B cell (primary cell): ENCODE measurements around the gene CUL9. TPM values are rescaled to one million over a fixed set of nuclear protein-coding genes. Genes with fewer than 3 reads are reported as not detected.

Source experiments
- ATAC-seq: fragments of 200-7000 bp; cut with Tn5 transposase; one replicate; pipeline ENCODE4 v1.10.0; 2021; ENCODE audit warnings: low read depth, mild to moderate bottlenecking, moderate number of reproducible peaks, moderate library complexity
- CTCF ChIA-PET: fragments of 350-600 bp; sonication (Branson Sonifier 250); formaldehyde crosslinking; loops from one replicate; lab custom pipeline; 2021; ENCODE audit warnings: antibody characterized with exemption, inconsistent platforms; lab: Charles Lee
- POLR2A ChIA-PET: fragments of 350-600 bp; sonication (Branson Sonifier 250); formaldehyde crosslinking; loops from one replicate; lab custom pipeline; 2021; ENCODE audit warnings: antibody characterized with exemption; lab: Charles Lee
- DNase-seq: peaks from one replicate; pipeline ENCODE4 v3.0.0; 2013
- H2AFZ ChIP-seq: 2 replicates; pipeline ENCODE4 v1.6.1; 2012; ENCODE audit warnings: mild to moderate bottlenecking, low read depth, low read length; ENCODE audit not compliant: insufficient read depth, poor library complexity, severe bottlenecking
- H3K27ac ChIP-seq, 2 donors: 1 replicate in 1 of 2; 2 replicates in 1 of 2; pipeline ENCODE4 v1.5.1; 2012 to 2013; ENCODE audit warnings: low read length in 2 of 2, mild to moderate bottlenecking in 2 of 2, moderate library complexity in 1 of 2
- H3K27me3 ChIP-seq, 4 experiments: fragments of 200-600 bp in 1 of 4; sonication (generic) in 1 of 4; replicated peaks in 1 of 4; 1 replicate in 2 of 4; 2 replicates in 2 of 4; pipeline versions ENCODE4 v1.6.1 to v1.7.0; 2013 to 2016; ENCODE audit warnings: low read length in 3 of 4, mild to moderate bottlenecking in 2 of 4, mixed read lengths in 1 of 4, moderate library complexity in 1 of 4; ENCODE audit not compliant: insufficient read depth in 4 of 4, control insufficient read depth in 3 of 4; ENCODE audit errors: control extremely low read depth in 1 of 4
- H3K36me3 ChIP-seq, 2 experiments: replicated peaks in 1 of 2; 1 replicate in 1 of 2; 2 replicates in 1 of 2; pipeline versions ENCODE4 v1.6.1 to v1.7.1; 2013; ENCODE audit warnings: low read length in 1 of 2; ENCODE audit not compliant: insufficient read depth in 2 of 2, control insufficient read depth in 1 of 2; ENCODE audit errors: control extremely low read depth in 1 of 2, extremely low read depth in 1 of 2
- H3K4me1 ChIP-seq, 2 donors: fragments of 200-600 bp in 1 of 2; sonication (generic) in 1 of 2; 1 replicate in 1 of 2; 2 replicates in 1 of 2; pipeline versions ENCODE4 v1.5.1 to v1.6.1; 2013 to 2017; ENCODE audit warnings: low read length in 2 of 2; ENCODE audit not compliant: control insufficient read depth in 2 of 2, insufficient read depth in 2 of 2
- H3K4me2 ChIP-seq: replicated peaks from 2 replicates; pipeline ENCODE3; 2012; ENCODE audit warnings: mild to moderate bottlenecking, low read depth, low read length; ENCODE audit not compliant: poor library complexity, severe bottlenecking
- H3K4me3 ChIP-seq, 5 experiments: fragments of 200-600 bp in 1 of 5; sonication (generic) in 1 of 5; 1 replicate in 3 of 5; 2 replicates in 2 of 5; pipeline versions ENCODE4 v1.5.1 to v1.7.0; 2011 to 2016; ENCODE audit warnings: low read length in 4 of 5, mild to moderate bottlenecking in 4 of 5, low read depth in 2 of 5, control low read depth in 1 of 5, moderate library complexity in 1 of 5; ENCODE audit not compliant: insufficient read depth in 1 of 5; ENCODE audit errors: control extremely low read depth in 1 of 5, extremely low read depth in 1 of 5
- H3K79me2 ChIP-seq: fragments of 200-600 bp; sonication (generic); one replicate; pipeline ENCODE4 v1.6.0; 2016; ENCODE audit warnings: low read length; ENCODE audit not compliant: control insufficient read depth, insufficient read depth
- H3K9ac ChIP-seq: fragments of 200-600 bp; sonication (generic); 2 replicates; pipeline ENCODE4 v1.6.1; 2017; ENCODE audit warnings: mild to moderate bottlenecking, low read length, moderate library complexity
- H3K9me3 ChIP-seq, 3 donors: one replicate each; pipeline versions ENCODE4 v1.6.1 to v1.7.1; 2013; ENCODE audit warnings: low read length in 2 of 3; ENCODE audit not compliant: control insufficient read depth in 2 of 3, insufficient read depth in 1 of 3; ENCODE audit errors: control extremely low read depth in 1 of 3
- H4K20me1 ChIP-seq: 2 replicates; pipeline ENCODE4 v1.6.0; 2012; ENCODE audit warnings: mild to moderate bottlenecking, low read length; ENCODE audit not compliant: insufficient read depth, control insufficient read depth, poor library complexity, severe bottlenecking
- H3K27ac Mint-ChIP-seq: one replicate; pipeline ENCODE4 v1.8.0; 2021; ENCODE audit warnings: mixed read lengths
- H3K27me3 Mint-ChIP-seq: one replicate; pipeline ENCODE4 v1.8.0; 2021; ENCODE audit warnings: mixed read lengths
- H3K4me1 Mint-ChIP-seq: one replicate; pipeline ENCODE4 v1.8.0; 2021; ENCODE audit warnings: mixed read lengths
- H3K4me3 Mint-ChIP-seq: one replicate; pipeline ENCODE4 v1.8.0; 2021; ENCODE audit warnings: mixed read lengths
- H3K9me3 Mint-ChIP-seq: one replicate; pipeline ENCODE4 v1.8.0; 2022; ENCODE audit warnings: mixed read lengths; ENCODE audit not compliant: insufficient read depth
- CTCF ChIP-seq: fragments of 200-600 bp; IDR thresholded peaks from one replicate; pipeline ENCODE4 v1.8.0; 2022; ENCODE audit warnings: antibody characterized with exemption, mild to moderate bottlenecking
- EZH2 ChIP-seq: IDR thresholded peaks from 2 replicates; pipeline ENCODE4 v1.6.1; 2012; ENCODE audit warnings: borderline replicate concordance, low read depth, mild to moderate bottlenecking, moderate library complexity, low read length; ENCODE audit not compliant: insufficient read depth, poor library complexity, severe bottlenecking
- WGBS: methylation state at CpG from one replicate; pipeline ENCODE4 v1.1.5; 2013; ENCODE audit warnings: missing lambda C conversion rate; ENCODE audit not compliant: insufficient coverage; 5-methylcytosine and 5-hydroxymethylcytosine counted together
- intact Hi-C: fragments of 100-400 bp; cut with micrococcal nuclease; formaldehyde crosslinking; loops from one replicate; pipeline ENCODE4 v1.10.0; 2022
- polyA plus RNA-seq: library from polyadenylated mRNA; depleted of rRNA; stranded (reverse); fragments of >200 nt; gene quantifications from 2 replicates; pipeline ENCODE4 v1.2.3, GENCODE V29; 2012
- total RNA-seq, 2 donors: library from RNA; stranded (reverse); fragments of 120-200 nt in 1 of 2; gene quantifications; 1 replicate in 1 of 2; 2 replicates in 1 of 2; pipeline versions ENCODE4 v1.2.3 to v1.2.4, GENCODE V29; 2013 to 2022

The CUL9 gene
- total and polyA plus RNA-seq, 2 donors (not counting 1 experiment from before 2014, with no cell fraction given) = 98.0 to 110 TPM

DNA sequence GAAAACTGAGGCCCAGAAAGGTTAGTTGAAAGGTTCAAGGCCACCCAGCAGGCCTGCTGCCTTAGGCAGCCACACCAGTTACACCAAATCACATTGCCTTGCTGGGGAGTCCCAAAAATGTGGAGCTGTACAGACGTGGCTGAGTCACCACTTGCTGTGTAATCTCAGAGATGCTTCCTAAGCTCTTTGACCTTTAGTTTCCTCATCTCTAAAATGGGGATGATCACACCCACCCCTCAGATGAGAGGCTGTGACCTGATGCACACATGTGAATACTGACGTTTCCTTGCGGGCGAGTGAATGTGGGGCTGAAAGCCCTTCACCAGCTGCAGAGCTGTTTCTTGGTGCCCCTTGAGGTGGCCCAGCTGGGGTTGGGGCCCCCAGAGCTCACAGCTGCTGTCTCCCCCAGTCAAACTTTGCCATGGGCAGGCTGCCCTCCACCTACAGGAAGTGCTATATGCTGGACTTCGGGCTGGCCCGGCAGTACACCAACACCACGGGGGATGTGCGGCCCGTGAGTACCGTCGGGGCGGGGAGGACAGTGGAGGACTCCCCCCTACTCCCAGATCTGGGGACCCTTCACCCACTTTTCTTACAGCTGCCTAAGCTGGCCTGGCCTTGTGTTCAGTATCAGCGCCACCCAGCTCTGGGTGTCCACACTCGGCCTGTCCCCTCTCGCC, 72.3 kb downstream of the CUL9 start:
- H3K27ac ChIP-seq = no peak overlapping the region
- peaks cover 0 to 7% (median 0%) of the 10 kb centered on the region in 3 donors for H3K9me3 ChIP-seq
- no peak overlapping the region for H3K4me2 ChIP-seq
- intact Hi-C loops = no loop called here
- POLR2A ChIA-PET = no interaction called here
- H3K4me3 Mint-ChIP-seq = no peak overlapping the region
- no peaks in the 10 kb centered on the region for H3K79me2 ChIP-seq
- H3K27me3 Mint-ChIP-seq = peaks cover 45% of the 10 kb centered on the region
- no peak for DNase-seq
- 94% methylated on average over 14 of the region's 15 CpGs for WGBS
- peaks cover 6% of the 10 kb centered on the region for H3K4me1 Mint-ChIP-seq
- TF ChIP-seq CTCF (no peak), EZH2 (no peak)
- no peak overlapping the region for H3K4me3 ChIP-seq
- no peaks in the 10 kb centered on the region for H3K36me3 ChIP-seq
- no peak overlapping the region for H2AFZ ChIP-seq
- CTCF ChIA-PET = interaction anchor here (1.2 to 2.1 kb wide), 2 partner anchors 9 to 103 kb away, joined by 3 to 6 read pairs; no protein-coding TSS in a partner anchor
- no peak for ATAC-seq
- no peak overlapping the region for H3K27ac Mint-ChIP-seq
- no peaks in the 10 kb centered on the region for H3K9me3 Mint-ChIP-seq
- no peaks in the 10 kb centered on the region for H4K20me1 ChIP-seq
- no peak overlapping the region for H3K9ac ChIP-seq
- no peaks in the 10 kb centered on the region for H3K4me1 ChIP-seq
- H3K27me3 ChIP-seq = peaks cover 0 to 49% (median 14%) of the 10 kb centered on the region in 4 experiments

GRCh38 chr6:43254846-43255245, 72.8 kb downstream of the CUL9 start:
- Histone ChIP-seq H3K9me3 (peaks cover 0 to 7% (median 0%) of the 10 kb centered on the region in 3 donors), H3K4me1 (no peaks in the 10 kb centered on the region), H3K4me3 (no peak overlapping the region), H2AFZ (no peak overlapping the region), H3K79me2 (no peaks in the 10 kb centered on the region), H3K4me2 (no peak overlapping the region), H3K27me3 (peaks cover 0 to 49% (median 14%) of the 10 kb centered on the region in 4 experiments), H3K9ac (no peak overlapping the region), H4K20me1 (no peaks in the 10 kb centered on the region), H3K27ac (no peak overlapping the region), H3K36me3 (no peaks in the 10 kb centered on the region)
- no peak overlapping the region for H3K27ac Mint-ChIP-seq
- H3K27me3 Mint-ChIP-seq = peaks cover 45% of the 10 kb centered on the region
- ChIA-PET POLR2A (no interaction called here), CTCF (interaction anchor here (1.2 kb wide), 1 partner anchor 8 kb away, joined by 3 read pairs; no protein-coding TSS in a partner anchor)
- no peak overlapping the region for H3K4me3 Mint-ChIP-seq
- intact Hi-C loops = no loop called here
- peaks cover 6% of the 10 kb centered on the region for H3K4me1 Mint-ChIP-seq
- H3K9me3 Mint-ChIP-seq = no peaks in the 10 kb centered on the region
- DNase-seq (no peak), ATAC-seq (no peak)
- no peak for TF ChIP-seq CTCF
- no peak for TF ChIP-seq EZH2
- WGBS = 90% methylated on average over 4 of the region's 11 CpGs
